HCT116 (cell line): ENCODE measurements around the gene TIE1. TPM values are rescaled to one million over a fixed set of nuclear protein-coding genes. Genes with fewer than 3 reads are reported as not detected.

Experiments
- ATAC-seq: fragments of 200-7000 bp; cut with Tn5 transposase; 2 replicates; pipeline ENCODE4 v1.9.1; 2020; ENCODE audit warnings: mild to moderate bottlenecking, moderate library complexity
- BruUV-seq: library from RNA; stranded (reverse); fragments of 400-500 nt; replicated peaks from 2 replicates; lab custom pipeline; 2021; lab: Mats Ljungman, UMichigan
- CTCF ChIA-PET: fragments of 300-600 bp; sonication (Branson Sonifier 250); formaldehyde crosslinking; loops from one replicate; lab custom pipeline; 2021; ENCODE audit warnings: antibody characterized with exemption; lab: Charles Lee
- POLR2A ChIA-PET: fragments of 300-600, 350-600 bp; sonication (Branson Sonifier 250); formaldehyde crosslinking; loops from one replicate; lab custom pipeline; 2021; ENCODE audit warnings: antibody characterized with exemption; lab: Charles Lee
- RAD21 ChIA-PET, 2 experiments: fragments of 300-600 bp; sonication (Branson Sonifier 250); formaldehyde crosslinking; loops; one replicate each; lab custom pipeline; 2023; ENCODE audit warnings: low total read pairs in 2 of 2; ENCODE audit not compliant: uncharacterized antibody in 2 of 2, unreplicated experiment in 2 of 2, low non-redundant PET in 1 of 2; lab: Charles Lee
- DNase-seq: peaks from one replicate; pipeline ENCODE4 v3.0.0-alpha.2; 2010; ENCODE audit warnings: low read depth, low spot score
- H2AFZ ChIP-seq: fragments of 200-600 bp; shearing (Covaris generic), sonication (generic); 2 replicates; pipeline ENCODE4 v1.6.1; 2017; ENCODE audit warnings: low read depth, mixed run types, mixed read lengths, antibody characterized with exemption, low read length; ENCODE audit not compliant: poor library complexity, severe bottlenecking
- H3K27ac ChIP-seq: 2 replicates; pipeline ENCODE4 v1.5.1; 2012; ENCODE audit warnings: low read depth, low read length
- H3K27me3 ChIP-seq: fragments of 200-600 bp; sonication (generic); 2 replicates; pipeline ENCODE4 v1.6.1; 2016; ENCODE audit warnings: mixed run types, low read length, mixed read lengths; ENCODE audit not compliant: insufficient read depth
- H3K36me3 ChIP-seq, 2 experiments: fragments of 200-500 bp in 1 of 2; fragments of 200-600 bp in 1 of 2; sonication (Bioruptor generic) in 1 of 2; sonication (generic) in 1 of 2; 2 replicates each; pipeline versions ENCODE4 v1.5.1 to v1.6.1; 2014 to 2016; ENCODE audit warnings: low read length in 2 of 2, inconsistent platforms in 1 of 2, mixed read lengths in 1 of 2, mixed run types in 1 of 2; ENCODE audit not compliant: insufficient read depth in 2 of 2, control insufficient read depth in 1 of 2
- H3K4me1 ChIP-seq, 2 experiments: fragments of 200-600 bp in 1 of 2; sonication (generic) in 1 of 2; 2 replicates each; pipeline versions ENCODE4 v1.5.1 to v1.6.1; 2012 to 2017; ENCODE audit warnings: low read length in 2 of 2, inconsistent platforms in 1 of 2, mild to moderate bottlenecking in 1 of 2, mixed read lengths in 1 of 2, mixed run types in 1 of 2, moderate library complexity in 1 of 2; ENCODE audit not compliant: insufficient read depth in 2 of 2, control insufficient read depth in 1 of 2
- H3K4me2 ChIP-seq: fragments of 200-600 bp; sonication (generic); 2 replicates; pipeline ENCODE4 v1.6.1; 2017; ENCODE audit warnings: mixed run types, low read length, mixed read lengths
- H3K4me3 ChIP-seq, 2 experiments: fragments of 200-600 bp in 1 of 2; sonication (generic) in 1 of 2; replicated peaks in 1 of 2; 2 replicates each; pipeline ENCODE4 v1.5.1; 2011 to 2016; ENCODE audit warnings: low read length in 2 of 2, control low read depth in 1 of 2, low read depth in 1 of 2, mild to moderate bottlenecking in 1 of 2, mixed read lengths in 1 of 2, mixed run types in 1 of 2
- H3K79me2 ChIP-seq: fragments of 200-600 bp; sonication (generic); 2 replicates; pipeline ENCODE4 v1.6.1; 2017; ENCODE audit warnings: mild to moderate bottlenecking, mixed run types, low read length, moderate library complexity, mixed read lengths; ENCODE audit not compliant: insufficient read depth
- H3K9ac ChIP-seq: fragments of 200-600 bp; sonication (generic); 2 replicates; pipeline ENCODE4 v1.6.1; 2016; ENCODE audit warnings: low read length, mixed read lengths
- H3K9me2 ChIP-seq: fragments of 200-600 bp; sonication (generic), shearing (Covaris generic); 2 replicates; pipeline ENCODE4 v1.6.1; 2017; ENCODE audit warnings: mixed run types, mild to moderate bottlenecking, moderate library complexity; ENCODE audit not compliant: insufficient read depth
- H3K9me3 ChIP-seq, 2 experiments: fragments of 200-500 bp in 1 of 2; fragments of 200-600 bp in 1 of 2; sonication (Bioruptor generic) in 1 of 2; sonication (generic) in 1 of 2; 2 replicates each; pipeline ENCODE4 v1.6.1; 2014 to 2017; ENCODE audit warnings: low read length in 2 of 2, mixed read lengths in 2 of 2, inconsistent platforms in 1 of 2, low read depth in 1 of 2, mild to moderate bottlenecking in 1 of 2, mixed run types in 1 of 2, moderate library complexity in 1 of 2; ENCODE audit not compliant: control insufficient read depth in 1 of 2, insufficient read depth in 1 of 2
- H4K20me1 ChIP-seq: fragments of 200-600 bp; sonication (generic), shearing (Covaris generic); 2 replicates; pipeline ENCODE4 v1.6.1; 2017; ENCODE audit warnings: mixed run types, mild to moderate bottlenecking, moderate library complexity; ENCODE audit not compliant: insufficient read depth
- CTCF ChIP-seq, 3 experiments: fragments of 200-600 bp in 1 of 3; sonication (generic) in 1 of 3; IDR thresholded peaks in 2 of 3; conservative IDR thresholded peaks in 1 of 3; 2 replicates each; pipeline ENCODE4 v1.5.1; 2012 to 2017; ENCODE audit warnings: low read depth in 2 of 3, low read length in 2 of 3, antibody characterized with exemption in 1 of 3, borderline replicate concordance in 1 of 3, control low read depth in 1 of 3, mild to moderate bottlenecking in 1 of 3, mixed read lengths in 1 of 3, mixed run types in 1 of 3, moderate library complexity in 1 of 3; ENCODE audit not compliant: insufficient read depth in 1 of 3
- EGR1 ChIP-seq: IDR thresholded peaks from 2 replicates; pipeline ENCODE4 v1.6.1; 2012; ENCODE audit warnings: low read depth
- ELF1 ChIP-seq: IDR thresholded peaks from 2 replicates; pipeline ENCODE4 v1.6.1; 2012; ENCODE audit warnings: low read depth, borderline replicate concordance
- EZH2phosphoT487 ChIP-seq: fragments of 200-600 bp; IDR thresholded peaks from 2 replicates; pipeline ENCODE4 v1.6.1; 2018; ENCODE audit warnings: antibody characterized with exemption, borderline replicate concordance
- POLR2A ChIP-seq: IDR thresholded peaks from 2 replicates; pipeline ENCODE4 v1.7.0; 2011; ENCODE audit warnings: borderline replicate concordance; ENCODE audit not compliant: insufficient read depth, insufficient read length; ENCODE audit errors: extremely low read depth
- POLR2AphosphoS5 ChIP-seq: IDR thresholded peaks from 2 replicates; pipeline ENCODE4 v1.6.1; 2011; ENCODE audit warnings: mild to moderate bottlenecking, low read depth, low read length, moderate library complexity
- RAD21 ChIP-seq: IDR thresholded peaks from 2 replicates; pipeline ENCODE4 v1.6.1; 2012; ENCODE audit warnings: low read depth, mild to moderate bottlenecking
- SIN3A ChIP-seq: IDR thresholded peaks from 2 replicates; pipeline ENCODE4 v1.6.1; 2012; ENCODE audit warnings: low read depth
- TCF7L2 ChIP-seq: IDR thresholded peaks from 2 replicates; pipeline ENCODE4 v1.7.0; 2011; ENCODE audit warnings: borderline replicate concordance, inconsistent platforms; ENCODE audit not compliant: insufficient read depth, insufficient read length; ENCODE audit errors: extremely low read depth
- ZBTB33 ChIP-seq: IDR thresholded peaks from 2 replicates; pipeline ENCODE4 v1.6.1; 2011; ENCODE audit warnings: mild to moderate bottlenecking, low read length, moderate library complexity; ENCODE audit not compliant: insufficient replicate concordance; ENCODE audit errors: extremely low read depth
- ZFX ChIP-seq: fragments of 450-650 bp; IDR thresholded peaks from 2 replicates; pipeline ENCODE4 v1.6.1; 2017
- intact Hi-C: fragments of 100-400 bp; cut with micrococcal nuclease; formaldehyde crosslinking; loops from 2 replicates; pipeline ENCODE4 v1.10.0; 2022
- total RNA-seq: library from RNA; stranded (reverse); gene quantifications from one replicate; pipeline ENCODE4 v1.2.1, GENCODE V29; 2021; ENCODE audit not compliant: unreplicated experiment

Gene TIE1
- total RNA-seq, 1 experiment from 2014 or later, result not detected

- BruUV-seq, result no TSS peak
- ChIA-PET CTCF (interaction anchor here (0.9 kb wide), 1 partner anchor 141 kb away, joined by 3 read pairs; no protein-coding TSS in a partner anchor), POLR2A (interaction anchor here (0.6 to 2.5 kb wide), 10 partner anchors 9 to 283 kb away, joined by 3 to 26 read pairs (median 5); partner anchors contain the start of genes C1orf210 and CDC20), RAD21 (interaction anchor here in 1 of 2 experiments (0.6 to 1.2 kb wide), 2 partner anchors 24 to 46 kb away, joined by 3 to 5 read pairs; no protein-coding TSS in a partner anchor)
- Histone ChIP-seq H3K27ac (peak within 1 kb of the TSS; percentile 98), H2AFZ (no peak within 1 kb of the TSS), H3K4me1 (peaks cover 26 to 83% of the 10 kb centered on the region in 2 experiments), H3K36me3 (peaks cover 10 to 12% of the 10 kb centered on the region in 2 experiments; a peak in 2 of 4 replicates), H3K9ac (peak within 1 kb of the TSS; percentile 98), H3K4me3 (peak within 1 kb of the TSS; percentile 75 to 98), H3K79me2 (peaks cover 50% of the 10 kb centered on the region), H3K9me2 (no peaks in the 10 kb centered on the region), H4K20me1 (no peaks in the 10 kb centered on the region), H3K9me3 (no peaks in the 10 kb centered on the region), H3K4me2 (peak within 1 kb of the TSS; percentile 94), H3K27me3 (no peaks in the 10 kb centered on the region)
- ATAC-seq (peak; percentile 73), DNase-seq (peak; percentile 61)
- TF ChIP-seq ZBTB33 (peak; percentile 46), EGR1 (no peak), SIN3A (no peak), POLR2A (peak; percentile 92), RAD21 (no peak), CTCF (IDR thresholded peaks at IDR 0.05 in 2 of 3, conservative IDR thresholded peaks at IDR 0.05 in 1 of 3; ENCODE audit: borderline replicate concordance in 1 of 3, insufficient read depth in 1 of 3, low read depth in 2 of 3, low read length in 2 of 3) (0 out of 6 replicates have a peak, but pooled peaks of 1 of the 3 experiments have one; percentile 10), POLR2AphosphoS5 (peak; percentile 96), ZFX (peak; percentile 91), EZH2phosphoT487 (no peak), ELF1 (no peak), TCF7L2 (peak; percentile 33)
- intact Hi-C loops, result no loop called here
These were observed 67.3 kb downstream of the TIE1 start, which contains the start of gene ELOVL1 for GRCh38 chr1:43367904-43368645. TSS of gene ELOVL1 (minus strand) at chr1:43368011. CDS start at chr1:43365609, 2,402 bp downstream.
